OCI-LY7 (cell line): Measurements from ENCODE around the gene GMPPA. TPM values are rescaled to one million over a fixed set of nuclear protein-coding genes. Genes with fewer than 3 reads are reported as not detected.

Experiments used
- BruUV-seq: library from RNA; stranded (reverse); fragments of 400-500 nt; replicated peaks from 2 replicates; lab custom pipeline; 2021; lab: Mats Ljungman, UMichigan
- CTCF ChIA-PET: fragments of 300-600 bp; sonication (Branson Sonifier 250); formaldehyde crosslinking; loops from one replicate; lab custom pipeline; 2022; ENCODE audit warnings: antibody characterized with exemption; ENCODE audit not compliant: unreplicated experiment; lab: Charles Lee
- POLR2A ChIA-PET: fragments of 300-600 bp; sonication (Branson Sonifier 250); formaldehyde crosslinking; loops from one replicate; lab custom pipeline; 2022; ENCODE audit warnings: antibody characterized with exemption; lab: Charles Lee
- DNase-seq: peaks from one replicate; pipeline ENCODE4 v3.0.0-alpha.2; 2015; ENCODE audit warnings: low spot score
- H2AFZ ChIP-seq: fragments of 200-600 bp; sonication (generic), shearing (Covaris generic); 2 replicates; pipeline ENCODE4 v1.6.1; 2014; ENCODE audit warnings: mild to moderate bottlenecking, antibody characterized with exemption, low read length, moderate library complexity
- H3K27ac ChIP-seq: fragments of 200-600 bp; sonication (generic); 2 replicates; pipeline ENCODE4 v1.5.1; 2014; ENCODE audit warnings: mixed run types, low read depth, mild to moderate bottlenecking, moderate library complexity, low read length, inconsistent platforms; ENCODE audit not compliant: poor library complexity, severe bottlenecking
- H3K36me3 ChIP-seq: fragments of 200-600 bp; sonication (generic); 2 replicates; pipeline ENCODE4 v1.6.1; 2014; ENCODE audit warnings: mild to moderate bottlenecking, antibody characterized with exemption, low read length, moderate library complexity, mixed read lengths; ENCODE audit not compliant: insufficient read depth
- H3K4me1 ChIP-seq: fragments of 200-600 bp; sonication (generic); 2 replicates; pipeline ENCODE4 v1.5.1; 2014; ENCODE audit warnings: mild to moderate bottlenecking, low read length; ENCODE audit not compliant: insufficient read depth, poor library complexity, severe bottlenecking
- H3K4me2 ChIP-seq: fragments of 200-600 bp; sonication (generic); 2 replicates; pipeline ENCODE4 v1.6.1; 2014; ENCODE audit warnings: mild to moderate bottlenecking, low read length
- H3K4me3 ChIP-seq: fragments of 200-600 bp; sonication (generic); 2 replicates; pipeline ENCODE4 v1.5.1; 2014; ENCODE audit warnings: mild to moderate bottlenecking, low read depth, low read length; ENCODE audit not compliant: poor library complexity, severe bottlenecking
- H3K79me2 ChIP-seq: fragments of 200-600 bp; sonication (generic); 2 replicates; pipeline ENCODE4 v1.6.1; 2016; ENCODE audit warnings: low read depth, mild to moderate bottlenecking, low read length, moderate library complexity, mixed read lengths; ENCODE audit not compliant: insufficient read depth
- H3K9me2 ChIP-seq: fragments of 200-600 bp; sonication (generic); 2 replicates; pipeline ENCODE4 v1.6.1; 2016; ENCODE audit warnings: mild to moderate bottlenecking, low read length, mixed read lengths; ENCODE audit not compliant: insufficient read depth
- H3K9me3 ChIP-seq: fragments of 200-600 bp; sonication (generic); 2 replicates; pipeline ENCODE4 v1.6.1; 2014; ENCODE audit warnings: mild to moderate bottlenecking, mixed run types, low read length, mixed read lengths
- H4K20me1 ChIP-seq: fragments of 200-600 bp; sonication (generic); 2 replicates; pipeline ENCODE4 v1.6.1; 2014; ENCODE audit warnings: mild to moderate bottlenecking, antibody characterized with exemption, low read length, moderate library complexity, mixed read lengths; ENCODE audit not compliant: insufficient read depth
- EZH2phosphoT487 ChIP-seq: fragments of 200-600 bp; sonication (generic); IDR thresholded peaks from 2 replicates; pipeline ENCODE4 v1.6.1; 2018; ENCODE audit warnings: low read depth, borderline replicate concordance, mild to moderate bottlenecking, mixed run types, antibody characterized with exemption, low read length, moderate library complexity, mixed read lengths
- intact Hi-C: fragments of 100-400 bp; cut with micrococcal nuclease; formaldehyde crosslinking; loops from one replicate; pipeline ENCODE4 v1.10.0; 2022; ENCODE audit not compliant: unreplicated experiment
- total RNA-seq, 2 experiments: library from RNA; depleted of rRNA in 1 of 2; stranded (reverse); fragments of >200 nt in 1 of 2; shearing (Covaris generic) in 1 of 2; gene quantifications; 2 replicates each; pipeline ENCODE4 v1.2.3, GENCODE V29; 2014 to 2022
- TF ChIP-seq, protein P1 (sequence below): fragments of 200-600 bp; sonication (generic); conservative IDR thresholded peaks from 2 replicates; pipeline ENCODE4 v1.5.1; 2014; ENCODE audit warnings: mild to moderate bottlenecking, antibody characterized with exemption, low read length, moderate library complexity, mixed read lengths

Gene GMPPA
- total RNA-seq, 2 experiments from 2014 or later, result 28.4 to 46.4 TPM

- Histone ChIP-seq H3K4me3 (no peak overlapping the region), H3K9me2 (no peaks in the 10 kb centered on the region), H4K20me1 (no peaks in the 10 kb centered on the region), H3K79me2 (no peaks in the 10 kb centered on the region), H3K36me3 (no peaks in the 10 kb centered on the region), H3K9me3 (no peaks in the 10 kb centered on the region), H3K4me2 (no peak overlapping the region), H3K27ac (no peak overlapping the region), H3K4me1 (no peaks in the 10 kb centered on the region), H2AFZ (no peak overlapping the region)
- intact Hi-C loops, result no loop called here
- ChIA-PET POLR2A (no interaction called here), CTCF (interaction anchor here (0.6 kb wide), 1 partner anchor 32 kb away, joined by 17 read pairs; no protein-coding TSS in a partner anchor)
- no peak for DNase-seq
- TF ChIP-seq, protein P1, sequence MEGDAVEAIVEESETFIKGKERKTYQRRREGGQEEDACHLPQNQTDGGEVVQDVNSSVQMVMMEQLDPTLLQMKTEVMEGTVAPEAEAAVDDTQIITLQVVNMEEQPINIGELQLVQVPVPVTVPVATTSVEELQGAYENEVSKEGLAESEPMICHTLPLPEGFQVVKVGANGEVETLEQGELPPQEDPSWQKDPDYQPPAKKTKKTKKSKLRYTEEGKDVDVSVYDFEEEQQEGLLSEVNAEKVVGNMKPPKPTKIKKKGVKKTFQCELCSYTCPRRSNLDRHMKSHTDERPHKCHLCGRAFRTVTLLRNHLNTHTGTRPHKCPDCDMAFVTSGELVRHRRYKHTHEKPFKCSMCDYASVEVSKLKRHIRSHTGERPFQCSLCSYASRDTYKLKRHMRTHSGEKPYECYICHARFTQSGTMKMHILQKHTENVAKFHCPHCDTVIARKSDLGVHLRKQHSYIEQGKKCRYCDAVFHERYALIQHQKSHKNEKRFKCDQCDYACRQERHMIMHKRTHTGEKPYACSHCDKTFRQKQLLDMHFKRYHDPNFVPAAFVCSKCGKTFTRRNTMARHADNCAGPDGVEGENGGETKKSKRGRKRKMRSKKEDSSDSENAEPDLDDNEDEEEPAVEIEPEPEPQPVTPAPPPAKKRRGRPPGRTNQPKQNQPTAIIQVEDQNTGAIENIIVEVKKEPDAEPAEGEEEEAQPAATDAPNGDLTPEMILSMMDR, result no peak
- no peak for TF ChIP-seq EZH2phosphoT487
- BruUV-seq, result no TSS peak
Measured at GRCh38 chr2:219485201-219485580, 13.5 kb upstream of the GMPPA start.

DNA sequence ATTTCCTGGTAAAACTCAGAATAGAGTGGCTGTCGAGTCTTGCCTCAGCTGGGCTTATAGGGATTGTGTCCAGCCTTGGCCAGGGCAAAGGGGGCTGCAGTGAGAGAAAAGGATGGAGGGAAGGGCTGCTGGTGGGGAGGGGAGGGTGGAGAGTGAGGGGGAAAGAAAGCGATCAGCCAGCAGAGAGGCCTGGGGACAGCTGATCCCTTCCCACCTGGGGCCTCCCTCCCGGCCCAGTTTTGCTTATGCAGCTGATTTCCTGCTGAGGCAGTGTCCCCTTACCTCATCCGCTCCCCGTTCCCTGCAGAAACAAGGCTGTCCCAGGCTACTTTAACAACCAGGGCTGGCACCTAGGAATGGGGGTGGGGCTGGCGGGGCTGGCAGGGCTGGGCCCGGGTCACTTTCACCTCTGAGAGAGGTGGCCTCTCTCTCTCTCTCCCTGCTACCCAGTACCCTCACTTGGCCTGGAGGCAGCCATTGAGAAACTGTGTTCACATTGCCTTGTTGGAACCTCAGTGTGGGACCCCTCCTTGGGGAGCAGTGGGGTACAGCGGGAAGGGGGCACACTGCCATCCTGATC lies 12.2 kb upstream of the GMPPA start:
- TF ChIP-seq, protein P1, result no peak
- CTCF ChIA-PET, result interaction anchor here (1.1 kb wide), 1 partner anchor 9 kb away, joined by 4 read pairs; no protein-coding TSS in a partner anchor
- no peaks in the 10 kb centered on the region for H3K9me3 ChIP-seq

GRCh38 chr2:219488149-219488843 lies 10.4 kb upstream of the GMPPA start:
- H2AFZ ChIP-seq, result no peak overlapping the region
- POLR2A ChIA-PET, result interaction anchor here (0.7 kb wide), 1 partner anchor 159 kb away, joined by 3 read pairs; no protein-coding TSS in a partner anchor
- no peaks in the 10 kb centered on the region for H3K4me1 ChIP-seq
- H3K9me3 ChIP-seq, result no peaks in the 10 kb centered on the region
- no TSS peak for BruUV-seq
- intact Hi-C loops, result no loop called here
- H3K36me3 ChIP-seq, result no peaks in the 10 kb centered on the region
- no peaks in the 10 kb centered on the region for H3K9me2 ChIP-seq
- H3K4me3 ChIP-seq, result no peak overlapping the region
- H3K27ac ChIP-seq, result no peak overlapping the region
- CTCF ChIA-PET, result interaction anchor here (0.6 to 0.7 kb wide), 3 partner anchors 63 to 242 kb away, joined by 3 to 10 read pairs (median 3); partner anchors contain the start of gene DNPEP
- H4K20me1 ChIP-seq, result no peaks in the 10 kb centered on the region
- no peaks in the 10 kb centered on the region for H3K79me2 ChIP-seq
- no peak for DNase-seq
- TF ChIP-seq EZH2phosphoT487, result no peak
- TF ChIP-seq, protein P1, result no peak
- no peak overlapping the region for H3K4me2 ChIP-seq

More for the DNA sequence above, 12.2 kb upstream of the GMPPA start:
- BruUV-seq, result no TSS peak
- no peaks in the 10 kb centered on the region for H4K20me1 ChIP-seq
- no peaks in the 10 kb centered on the region for H3K36me3 ChIP-seq
- POLR2A ChIA-PET, result no interaction called here
- no peak overlapping the region for H2AFZ ChIP-seq
- no peaks in the 10 kb centered on the region for H3K4me1 ChIP-seq
- no peak overlapping the region for H3K4me2 ChIP-seq
- no peak overlapping the region for H3K27ac ChIP-seq
- no peak overlapping the region for H3K4me3 ChIP-seq
- DNase-seq, result no peak
- no peaks in the 10 kb centered on the region for H3K9me2 ChIP-seq
- intact Hi-C loops, result no loop called here
- no peaks in the 10 kb centered on the region for H3K79me2 ChIP-seq
